NB4 (cell line): ENCODE results near the gene SPANXN2.
"Not testable (repeated sequence)": the region's sequence is repeated elsewhere in the genome, so short reads cannot be mapped to it uniquely, and the experiment has no call there.

Experiments
- DNase-seq: peaks from one replicate; pipeline ENCODE4 v3.0.0; 2010; ENCODE audit warnings: low read depth
- H3K4me3 ChIP-seq: one replicate; pipeline ENCODE4 v1.5.1; 2011; ENCODE audit warnings: mild to moderate bottlenecking, low read depth, low read length, moderate library complexity
- MYC ChIP-seq: IDR thresholded peaks from 2 replicates; pipeline ENCODE4 v1.6.1; 2011; ENCODE audit warnings: low read depth, low read length
- POLR2A ChIP-seq: IDR thresholded peaks from 2 replicates; pipeline ENCODE4 v1.6.1; 2011; ENCODE audit warnings: mild to moderate bottlenecking; ENCODE audit not compliant: insufficient read length; ENCODE audit errors: extremely low read depth
- TF ChIP-seq, protein P1 (sequence below): IDR thresholded peaks from one replicate; pipeline ENCODE4 v1.5.1; 2012; ENCODE audit warnings: low read depth, low read length
- TF ChIP-seq, protein P2 (sequence below): IDR thresholded peaks from 2 replicates; pipeline ENCODE4 v1.6.1; 2011; ENCODE audit warnings: low read depth, low read length

The SPANXN2 gene, protein sequence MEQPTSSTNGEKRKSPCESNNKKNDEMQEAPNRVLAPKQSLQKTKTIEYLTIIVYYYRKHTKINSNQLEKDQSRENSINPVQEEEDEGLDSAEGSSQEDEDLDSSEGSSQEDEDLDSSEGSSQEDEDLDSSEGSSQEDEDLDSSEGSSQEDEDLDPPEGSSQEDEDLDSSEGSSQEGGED

DNA sequence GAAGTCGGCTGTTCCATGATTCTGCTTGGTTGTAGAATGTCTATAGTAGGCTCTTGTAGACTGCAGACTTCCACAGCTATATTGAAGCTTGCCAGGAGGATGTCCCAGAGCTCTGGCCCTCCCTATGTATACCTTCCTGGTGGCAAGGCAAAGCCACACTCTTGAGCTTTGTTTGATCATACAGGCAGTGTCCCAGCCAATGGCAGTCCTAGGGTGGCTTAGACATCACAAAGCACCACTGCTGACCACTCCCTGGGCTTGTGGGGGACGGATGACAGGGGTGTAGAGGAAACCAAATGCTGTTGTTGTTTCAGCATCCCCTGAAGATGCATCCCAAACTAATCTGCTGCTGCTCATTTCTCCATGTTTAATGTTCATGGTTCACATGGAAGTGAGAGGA lies at the start of gene SPANXN2:
Gene SPANXN2 (minus strand): TSS at position 101 of the 400 bp plus-strand sequence. CDS start 84 bp downstream, at position 17.
- not testable (repeated sequence) for H3K4me3 ChIP-seq, DNase-seq

DNA sequence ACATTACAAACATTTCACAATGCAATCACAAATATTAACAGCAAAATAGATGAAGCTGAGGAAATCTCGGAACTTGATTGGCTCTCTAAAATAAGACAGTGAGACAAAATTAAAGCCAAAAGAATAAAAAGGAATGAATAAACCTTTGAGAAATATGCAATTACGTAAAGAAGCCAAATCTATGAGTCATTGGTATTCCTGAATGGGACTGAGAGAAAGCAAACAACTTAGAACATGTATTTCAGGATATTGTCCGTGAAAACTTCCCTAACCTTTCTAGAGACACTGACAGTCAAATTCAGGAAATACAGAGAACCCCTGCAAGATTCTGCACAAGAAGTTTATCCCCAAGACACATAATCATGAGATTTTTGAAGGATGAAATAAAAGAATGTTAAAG lies 48.4 kb upstream of the SPANXN2 start:
- DNase-seq = no peak
- TF ChIP-seq POLR2A (no peak), MYC (no peak)
- TF ChIP-seq, protein P1, sequence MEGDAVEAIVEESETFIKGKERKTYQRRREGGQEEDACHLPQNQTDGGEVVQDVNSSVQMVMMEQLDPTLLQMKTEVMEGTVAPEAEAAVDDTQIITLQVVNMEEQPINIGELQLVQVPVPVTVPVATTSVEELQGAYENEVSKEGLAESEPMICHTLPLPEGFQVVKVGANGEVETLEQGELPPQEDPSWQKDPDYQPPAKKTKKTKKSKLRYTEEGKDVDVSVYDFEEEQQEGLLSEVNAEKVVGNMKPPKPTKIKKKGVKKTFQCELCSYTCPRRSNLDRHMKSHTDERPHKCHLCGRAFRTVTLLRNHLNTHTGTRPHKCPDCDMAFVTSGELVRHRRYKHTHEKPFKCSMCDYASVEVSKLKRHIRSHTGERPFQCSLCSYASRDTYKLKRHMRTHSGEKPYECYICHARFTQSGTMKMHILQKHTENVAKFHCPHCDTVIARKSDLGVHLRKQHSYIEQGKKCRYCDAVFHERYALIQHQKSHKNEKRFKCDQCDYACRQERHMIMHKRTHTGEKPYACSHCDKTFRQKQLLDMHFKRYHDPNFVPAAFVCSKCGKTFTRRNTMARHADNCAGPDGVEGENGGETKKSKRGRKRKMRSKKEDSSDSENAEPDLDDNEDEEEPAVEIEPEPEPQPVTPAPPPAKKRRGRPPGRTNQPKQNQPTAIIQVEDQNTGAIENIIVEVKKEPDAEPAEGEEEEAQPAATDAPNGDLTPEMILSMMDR = no peak
- TF ChIP-seq, protein P2, sequence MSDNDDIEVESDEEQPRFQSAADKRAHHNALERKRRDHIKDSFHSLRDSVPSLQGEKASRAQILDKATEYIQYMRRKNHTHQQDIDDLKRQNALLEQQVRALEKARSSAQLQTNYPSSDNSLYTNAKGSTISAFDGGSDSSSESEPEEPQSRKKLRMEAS = no peak
- H3K4me3 ChIP-seq = no peak overlapping the region

DNA sequence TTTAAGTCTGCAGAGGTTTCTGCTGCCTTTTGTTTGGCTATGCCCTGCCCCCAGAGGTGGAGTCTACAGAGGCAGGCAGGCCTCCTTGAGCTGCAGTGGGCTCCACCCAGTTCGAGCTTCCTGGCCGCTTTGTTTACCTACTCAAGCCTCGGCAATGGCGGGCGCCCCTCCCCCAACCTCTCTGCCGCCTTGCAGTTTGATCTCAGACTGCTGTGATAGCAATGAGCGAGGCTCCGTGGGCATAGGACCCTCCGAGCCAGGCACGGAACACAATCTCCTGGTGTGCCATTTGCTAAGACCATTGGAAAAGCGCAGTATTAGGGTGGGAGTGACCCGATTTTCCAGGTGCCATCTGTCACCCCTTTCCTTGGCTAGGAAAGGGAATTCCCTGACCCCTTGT lies 47.2 kb upstream of the SPANXN2 start:
- not testable (repeated sequence) for DNase-seq

DNA sequence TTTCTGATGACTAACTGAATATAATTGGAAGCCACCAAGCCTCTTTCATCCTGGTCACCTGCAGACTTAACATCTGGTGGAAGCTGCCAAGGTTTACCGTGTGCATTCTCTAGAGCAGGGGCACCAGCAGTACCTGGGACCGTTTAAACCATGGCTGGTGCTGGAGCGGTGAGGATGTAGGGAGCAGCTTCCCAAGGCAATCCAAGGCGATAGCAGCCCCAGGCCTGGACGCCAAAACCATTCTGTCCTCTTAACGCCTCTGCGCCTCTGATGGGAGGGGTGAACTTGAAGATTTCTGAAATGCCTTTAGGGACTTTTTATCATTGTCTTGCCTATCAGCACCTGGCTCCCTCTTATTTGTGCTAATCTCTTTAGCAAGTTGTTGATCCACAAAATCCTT lies 37.3 kb upstream of the SPANXN2 start:
- DNase-seq = no peak
- no peak overlapping the region for H3K4me3 ChIP-seq
- no peak for TF ChIP-seq POLR2A
- TF ChIP-seq, protein P1 = no peak
- TF ChIP-seq, protein P2 = no peak
- no peak for TF ChIP-seq MYC

More for the DNA sequence above, 47.2 kb upstream of the SPANXN2 start:
- not testable (repeated sequence) for H3K4me3 ChIP-seq

DNA sequence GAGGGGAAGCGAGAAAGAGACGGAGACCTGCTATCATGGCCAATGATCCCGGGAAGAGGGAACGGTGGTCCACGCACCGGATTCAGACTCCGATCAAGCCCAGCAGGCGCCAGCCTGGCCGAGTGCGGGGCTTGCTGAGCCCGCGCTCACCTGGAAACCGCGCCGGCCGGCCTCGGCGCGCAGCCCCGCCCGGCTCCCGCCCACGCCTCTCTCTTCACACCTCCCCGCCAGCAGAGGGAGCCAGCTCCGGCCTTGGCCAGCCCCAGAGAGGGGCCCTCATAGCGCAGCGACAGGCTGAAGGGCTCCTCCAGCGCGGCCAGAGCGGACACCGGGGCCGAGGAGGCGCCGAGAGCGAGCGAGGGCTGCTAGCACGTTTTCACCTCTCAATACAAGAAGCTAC lies 36.8 kb upstream of the SPANXN2 start:
- no peak for DNase-seq
- TF ChIP-seq, protein P2 = no peak
- TF ChIP-seq MYC = no peak
- TF ChIP-seq, protein P1 = no peak
- no peak for TF ChIP-seq POLR2A
- H3K4me3 ChIP-seq = no peak overlapping the region

DNA sequence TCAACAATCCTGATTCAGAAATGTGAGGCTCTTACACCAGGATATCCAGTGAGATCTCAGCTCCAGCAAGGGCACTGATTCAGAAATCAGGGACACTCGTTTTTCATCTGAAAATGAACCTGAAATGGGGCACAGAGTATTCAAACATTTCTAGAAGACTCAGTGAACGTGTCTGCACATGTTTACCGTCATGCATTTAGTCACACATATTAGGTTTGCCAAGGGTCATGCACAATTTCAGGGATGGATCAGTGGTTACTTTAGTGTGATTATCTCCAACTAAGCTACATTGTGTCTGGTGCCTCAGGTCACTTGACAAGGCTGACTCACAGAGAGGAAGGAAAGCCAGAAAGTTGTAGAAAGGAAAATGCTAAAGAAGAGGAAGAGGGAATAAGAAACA lies 33.6 kb upstream of the SPANXN2 start:
- H3K4me3 ChIP-seq = no peak overlapping the region
- TF ChIP-seq, protein P2 = no peak
- TF ChIP-seq MYC (no peak), POLR2A (no peak)
- TF ChIP-seq, protein P1 = no peak
- no peak for DNase-seq

DNA sequence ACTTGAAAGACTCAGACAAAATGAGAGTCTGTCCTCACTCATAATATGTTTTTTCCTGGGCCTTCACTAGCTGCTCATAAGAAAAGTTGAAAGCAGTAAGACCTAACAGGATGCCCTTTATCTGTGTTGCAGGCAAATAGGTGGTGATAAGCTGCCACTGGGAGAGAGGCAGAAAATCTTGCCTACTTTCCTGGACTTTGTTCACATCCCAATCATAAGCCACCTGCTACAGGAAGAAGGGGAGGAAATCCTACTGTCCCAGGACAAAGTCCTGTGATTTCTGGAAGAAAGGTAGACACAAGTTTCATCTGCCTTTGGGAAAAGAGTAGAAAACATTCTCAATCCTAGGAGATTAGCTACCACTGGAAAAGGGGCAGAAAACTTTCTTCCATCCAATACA lies 13.3 kb upstream of the SPANXN2 start:
- H3K4me3 ChIP-seq = no peak overlapping the region
- no peak for TF ChIP-seq MYC
- TF ChIP-seq, protein P1 = no peak
- TF ChIP-seq POLR2A = no peak
- TF ChIP-seq, protein P2 = no peak
- no peak for DNase-seq
